HL-60 (cell line): ENCODE data around the gene PRPH2.
"Not testable (repeated sequence)": the region's sequence is repeated elsewhere in the genome, so short reads cannot be mapped to it uniquely, and the experiment has no call there.

Experiments
- DNase-seq, 2 experiments: peaks; one replicate each; pipeline ENCODE4 v3.0.0-alpha.2; 2010 to 2020; ENCODE audit warnings: low read depth in 1 of 2, low spot score in 1 of 2
- H3K27ac ChIP-seq: fragments of 250-450 bp; sonication (Bioruptor Pico); replicated peaks from 2 replicates; pipeline ENCODE4 v1.5.1; 2020; ENCODE audit warnings: mild to moderate bottlenecking, moderate library complexity
- H3K27me3 ChIP-seq: fragments of 250-450 bp; sonication (Bioruptor Pico); 2 replicates; pipeline ENCODE4 v1.5.1; 2021; ENCODE audit warnings: mild to moderate bottlenecking, moderate library complexity; ENCODE audit not compliant: insufficient read depth, poor library complexity, severe bottlenecking
- H3K4me3 ChIP-seq: replicated peaks from 2 replicates; pipeline ENCODE4 v1.5.1; 2011; ENCODE audit warnings: mild to moderate bottlenecking, control low read depth, low read length; ENCODE audit not compliant: insufficient read depth
- CTCF ChIP-seq: IDR thresholded peaks from one replicate; pipeline ENCODE4 v1.5.1; 2011; ENCODE audit warnings: low read length, control low read depth, inconsistent platforms; ENCODE audit not compliant: insufficient read depth
- GABPA ChIP-seq: IDR thresholded peaks from 2 replicates; pipeline ENCODE4 v1.6.1; 2012; ENCODE audit warnings: low read depth
- POLR2AphosphoS5 ChIP-seq: IDR thresholded peaks from 2 replicates; pipeline ENCODE4 v1.6.1; 2012; ENCODE audit warnings: low read depth
- SPI1 ChIP-seq: IDR thresholded peaks from 2 replicates; pipeline ENCODE4 v1.6.1; 2012; ENCODE audit warnings: low read depth, mild to moderate bottlenecking, borderline replicate concordance
- TF ChIP-seq, protein P1 (sequence below): IDR thresholded peaks from 2 replicates; pipeline ENCODE4 v1.6.1; 2012; ENCODE audit warnings: low read depth; ENCODE audit not compliant: insufficient replicate concordance

The PRPH2 gene

GRCh38 chr6:42735976-42736375 is 13.6 kb upstream of the PRPH2 start:
- TF ChIP-seq CTCF = no peak
- TF ChIP-seq, protein P1, sequence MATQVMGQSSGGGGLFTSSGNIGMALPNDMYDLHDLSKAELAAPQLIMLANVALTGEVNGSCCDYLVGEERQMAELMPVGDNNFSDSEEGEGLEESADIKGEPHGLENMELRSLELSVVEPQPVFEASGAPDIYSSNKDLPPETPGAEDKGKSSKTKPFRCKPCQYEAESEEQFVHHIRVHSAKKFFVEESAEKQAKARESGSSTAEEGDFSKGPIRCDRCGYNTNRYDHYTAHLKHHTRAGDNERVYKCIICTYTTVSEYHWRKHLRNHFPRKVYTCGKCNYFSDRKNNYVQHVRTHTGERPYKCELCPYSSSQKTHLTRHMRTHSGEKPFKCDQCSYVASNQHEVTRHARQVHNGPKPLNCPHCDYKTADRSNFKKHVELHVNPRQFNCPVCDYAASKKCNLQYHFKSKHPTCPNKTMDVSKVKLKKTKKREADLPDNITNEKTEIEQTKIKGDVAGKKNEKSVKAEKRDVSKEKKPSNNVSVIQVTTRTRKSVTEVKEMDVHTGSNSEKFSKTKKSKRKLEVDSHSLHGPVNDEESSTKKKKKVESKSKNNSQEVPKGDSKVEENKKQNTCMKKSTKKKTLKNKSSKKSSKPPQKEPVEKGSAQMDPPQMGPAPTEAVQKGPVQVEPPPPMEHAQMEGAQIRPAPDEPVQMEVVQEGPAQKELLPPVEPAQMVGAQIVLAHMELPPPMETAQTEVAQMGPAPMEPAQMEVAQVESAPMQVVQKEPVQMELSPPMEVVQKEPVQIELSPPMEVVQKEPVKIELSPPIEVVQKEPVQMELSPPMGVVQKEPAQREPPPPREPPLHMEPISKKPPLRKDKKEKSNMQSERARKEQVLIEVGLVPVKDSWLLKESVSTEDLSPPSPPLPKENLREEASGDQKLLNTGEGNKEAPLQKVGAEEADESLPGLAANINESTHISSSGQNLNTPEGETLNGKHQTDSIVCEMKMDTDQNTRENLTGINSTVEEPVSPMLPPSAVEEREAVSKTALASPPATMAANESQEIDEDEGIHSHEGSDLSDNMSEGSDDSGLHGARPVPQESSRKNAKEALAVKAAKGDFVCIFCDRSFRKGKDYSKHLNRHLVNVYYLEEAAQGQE = no peak
- TF ChIP-seq SPI1 = no peak
- no peak for TF ChIP-seq POLR2AphosphoS5
- TF ChIP-seq GABPA = no peak
- Histone ChIP-seq H3K27me3 (no peaks in the 10 kb centered on the region), H3K27ac (no peak overlapping the region), H3K4me3 (no peak overlapping the region)
- no peak for DNase-seq

- not testable (repeated sequence) for H3K27ac ChIP-seq, H3K4me3 ChIP-seq, DNase-seq, H3K27me3 ChIP-seq
Measured at GRCh38 chr6:42733867-42734481, 11.6 kb upstream of the PRPH2 start.

GRCh38 chr6:42729731-42730130 is 7.3 kb upstream of the PRPH2 start:
- DNase-seq = no peak
- no peak for TF ChIP-seq SPI1
- no peak for TF ChIP-seq POLR2AphosphoS5
- TF ChIP-seq CTCF = no peak
- TF ChIP-seq, protein P1 = no peak
- no peak for TF ChIP-seq GABPA
- no peak overlapping the region for H3K4me3 ChIP-seq
- no peak overlapping the region for H3K27ac ChIP-seq
- H3K27me3 ChIP-seq = no peaks in the 10 kb centered on the region

DNA sequence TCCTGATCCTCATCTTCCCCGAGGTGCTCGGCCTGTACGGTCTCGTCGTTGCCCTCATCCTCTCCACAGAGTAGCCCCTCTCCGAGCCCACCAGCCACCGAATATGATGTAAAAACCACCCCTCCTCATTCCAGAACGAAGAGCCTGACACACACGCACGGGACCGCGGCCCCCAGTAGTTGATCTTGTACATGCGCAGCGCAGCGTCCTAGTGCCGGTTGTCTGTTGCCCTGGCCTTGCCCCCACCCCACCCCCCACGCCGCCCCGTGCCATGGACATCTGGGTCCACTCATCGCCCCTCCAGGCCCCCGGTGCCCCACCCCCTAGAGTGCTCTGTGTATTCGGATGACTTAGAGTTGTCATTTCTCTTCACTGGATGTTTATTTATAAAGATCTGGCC is 5.2 kb upstream of the PRPH2 start:
- no peak for DNase-seq
- Histone ChIP-seq H3K4me3 (no peak overlapping the region), H3K27ac (no peak overlapping the region), H3K27me3 (no peaks in the 10 kb centered on the region)
- TF ChIP-seq GABPA = no peak
- TF ChIP-seq POLR2AphosphoS5 = no peak
- TF ChIP-seq, protein P1 = no peak
- no peak for TF ChIP-seq SPI1
- no peak for TF ChIP-seq CTCF
